Adrenal gland (tissue), 12 donors: ENCODE results near the gene UBALD2. TPM values are rescaled to one million over a fixed set of nuclear protein-coding genes. Genes with fewer than 3 reads are reported as not detected.
"Not testable (repeated sequence)": the region's sequence is repeated elsewhere in the genome, so short reads cannot be mapped to it uniquely, and the experiment has no call there.

Source experiments
- DNase-seq, 7 donors: peaks; one replicate each; pipeline ENCODE4 v3.0.0-alpha.2; 2019 to 2020
- H3K27ac ChIP-seq, 5 donors: fragments of 200-600 bp; sonication (generic) in 4 of 5; 1 replicate in 3 of 5; 2 replicates in 2 of 5; pipeline versions ENCODE4 v1.5.1 to v1.8.0; 2016 to 2020; ENCODE audit warnings: mild to moderate bottlenecking in 1 of 5
- H3K27me3 ChIP-seq: fragments of 200-600 bp; 2 replicates; pipeline ENCODE4 v1.8.0; 2021
- H3K36me3 ChIP-seq, 2 donors: fragments of 200-600 bp; replicated peaks in 1 of 2; 1 replicate in 1 of 2; 2 replicates in 1 of 2; pipeline versions ENCODE4 v1.5.1 to v1.8.0; 2018 to 2022
- H3K4me1 ChIP-seq, 2 donors: fragments of 200-600 bp; replicated peaks in 1 of 2; 1 replicate in 1 of 2; 2 replicates in 1 of 2; pipeline versions ENCODE4 v1.5.1 to v1.8.0; 2018 to 2021
- H3K4me3 ChIP-seq, 4 donors: fragments of 200-600 bp; sonication (generic) in 3 of 4; one replicate each; pipeline ENCODE4 v1.5.1; 2016 to 2018
- H3K9me3 ChIP-seq, 3 donors: fragments of 200-600 bp; sonication (generic) in 1 of 3; replicated peaks in 1 of 3; 1 replicate in 2 of 3; 2 replicates in 1 of 3; pipeline versions ENCODE4 v1.5.1 to v1.8.0; 2016 to 2021
- POLR2A ChIP-seq, 2 donors: fragments of 450-650 bp; IDR thresholded peaks; one replicate each; pipeline ENCODE4 v1.6.1; 2017; ENCODE audit warnings: antibody characterized with exemption in 2 of 2, mild to moderate bottlenecking in 2 of 2, moderate library complexity in 1 of 2
- WGBS, 4 donors: extraction: QIAGEN DNeasy Blood & Tissue Kit in 2 of 4; methylation state at CpG; one replicate each; pipeline versions ENCODE4 v1.1.5 to v1.1.7; 2013 to 2017; 5-methylcytosine and 5-hydroxymethylcytosine counted together
- intact Hi-C, 2 donors: fragments of 100-400 bp; cut with DNase I; formaldehyde crosslinking; loops; one replicate each; pipeline versions ENCODE4 v1.14.1 to v1.15.0; 2022 to 2023
- polyA plus RNA-seq, 3 donors: library from polyadenylated mRNA; stranded (reverse); fragments of 200-250 nt in 2 of 3; fragments of 350-450 nt in 1 of 3; fragmentation: Illumina TruSeq in 1 of 3; extraction: RNeasy Lipid Tissue Mini Kit (QIAGEN cat#74804) in 1 of 3; gene quantifications; one replicate each; pipeline ENCODE4 v1.2.3, GENCODE V29; 2013 to 2014
- total RNA-seq, 9 donors: library from RNA; depleted of rRNA in 4 of 9; stranded (reverse); fragments of >200 nt in 4 of 9; fragments of 120-200 nt in 1 of 9; fragmentation: NEBNext Ultra II Directional in 1 of 9; extraction: Animal tissue kit (Norgen Biotek cat#: 25700) in 1 of 9; gene quantifications; one replicate each; pipeline versions ENCODE4 v1.1.0 to v1.2.4, GENCODE V29; 2013 to 2023
- TF ChIP-seq, protein P1 (sequence below), 6 experiments: fragments of 450-650 bp in 4 of 6; fragments of 200-600 bp in 2 of 6; sonication (generic) in 1 of 6; IDR thresholded peaks; 1 replicate in 5 of 6; 2 replicates in 1 of 6; pipeline versions ENCODE4 v1.5.1 to v1.8.0; 2016 to 2021; ENCODE audit warnings: antibody characterized with exemption in 6 of 6, mild to moderate bottlenecking in 2 of 6, moderate library complexity in 1 of 6
- donor health status: healthy with polysubstance abuse.
- donor health status: Bipolar disorder and iron deficiency.
- donor health status: DM: yes; HTN: yes; CAD: no.
- donor health status: DM: no; HTN: no; CAD: no.
- donor health status: DM: no; HTN: no; CAD: no.
- donor health status: DM: yes; HTN: yes; CAD: no.

UBALD2 gene
- total and polyA plus RNA-seq, 12 donors: 5.2 to 71.2 (median 14.3) TPM

GRCh38 chr17:76252040-76252954 lies 12.9 kb upstream of the UBALD2 start:
- TF ChIP-seq, protein P1, sequence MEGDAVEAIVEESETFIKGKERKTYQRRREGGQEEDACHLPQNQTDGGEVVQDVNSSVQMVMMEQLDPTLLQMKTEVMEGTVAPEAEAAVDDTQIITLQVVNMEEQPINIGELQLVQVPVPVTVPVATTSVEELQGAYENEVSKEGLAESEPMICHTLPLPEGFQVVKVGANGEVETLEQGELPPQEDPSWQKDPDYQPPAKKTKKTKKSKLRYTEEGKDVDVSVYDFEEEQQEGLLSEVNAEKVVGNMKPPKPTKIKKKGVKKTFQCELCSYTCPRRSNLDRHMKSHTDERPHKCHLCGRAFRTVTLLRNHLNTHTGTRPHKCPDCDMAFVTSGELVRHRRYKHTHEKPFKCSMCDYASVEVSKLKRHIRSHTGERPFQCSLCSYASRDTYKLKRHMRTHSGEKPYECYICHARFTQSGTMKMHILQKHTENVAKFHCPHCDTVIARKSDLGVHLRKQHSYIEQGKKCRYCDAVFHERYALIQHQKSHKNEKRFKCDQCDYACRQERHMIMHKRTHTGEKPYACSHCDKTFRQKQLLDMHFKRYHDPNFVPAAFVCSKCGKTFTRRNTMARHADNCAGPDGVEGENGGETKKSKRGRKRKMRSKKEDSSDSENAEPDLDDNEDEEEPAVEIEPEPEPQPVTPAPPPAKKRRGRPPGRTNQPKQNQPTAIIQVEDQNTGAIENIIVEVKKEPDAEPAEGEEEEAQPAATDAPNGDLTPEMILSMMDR (IDR thresholded peaks at IDR 0.05): no peak
- no peak for TF ChIP-seq POLR2A (IDR thresholded peaks at IDR 0.05)
- H3K9me3 ChIP-seq: no peaks in the 10 kb centered on the region
- DNase-seq: peak in 5 of 7 donors; percentile 44 to 71 (median 56)
- H3K27ac ChIP-seq: peak overlapping the region in 3 of 5 donors; percentile 23 to 85 (median 70)
- H3K36me3 ChIP-seq: no peaks in the 10 kb centered on the region
- peaks cover 0 to 10% of the 10 kb centered on the region in 2 donors for H3K4me1 ChIP-seq
- H3K27me3 ChIP-seq: no peaks in the 10 kb centered on the region
- WGBS, 4 donors: 54 to 61% (median 59%) methylated on average over 11 of the region's 11 CpGs
- no peak overlapping the region for H3K4me3 ChIP-seq
- intact Hi-C loops: no loop called here

DNA sequence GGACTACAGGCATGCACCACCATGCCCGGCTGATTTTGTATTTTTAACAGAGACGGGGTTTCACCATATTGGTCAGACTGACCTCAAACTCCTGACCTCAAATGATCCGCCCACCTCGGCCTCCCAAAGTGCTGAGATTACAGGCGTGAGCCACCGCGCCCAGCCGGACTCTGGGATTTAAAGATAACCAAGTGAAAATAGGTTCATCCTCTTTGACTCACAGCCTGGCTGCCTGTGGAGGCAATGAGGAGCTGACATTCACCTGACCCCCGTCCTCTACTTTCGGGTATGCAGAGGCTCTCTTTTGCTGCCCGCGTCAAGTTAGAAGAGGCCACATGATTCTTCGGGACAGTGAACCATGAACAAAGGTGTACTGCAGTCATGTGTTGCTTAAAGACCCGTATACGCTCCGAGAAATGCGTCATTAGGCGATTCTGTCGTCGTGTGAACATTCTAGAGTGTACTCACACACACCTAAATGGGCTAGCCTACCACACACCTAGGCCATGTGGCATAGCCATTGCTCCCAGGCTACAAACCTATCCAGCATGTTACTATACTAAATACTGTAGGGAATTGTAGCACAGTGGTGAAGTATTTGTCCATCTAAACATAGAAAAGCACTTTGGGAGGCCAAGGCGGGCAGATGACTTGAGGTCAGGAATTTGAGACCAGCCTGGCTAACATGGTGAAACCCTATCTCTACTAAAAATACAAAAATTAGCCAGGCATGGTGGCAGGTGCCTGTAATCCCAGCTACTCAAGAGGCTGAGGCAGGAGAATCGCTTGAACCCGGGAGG lies 12.0 kb upstream of the UBALD2 start:
- H3K27me3 ChIP-seq: not testable (repeated sequence)
- H3K27ac ChIP-seq: peak overlapping the region in 2 of 5 donors; percentile 60 to 70
- WGBS, 4 donors: 80 to 87% (median 86%) methylated on average over 22 to 23 of the region's 23 CpGs

GRCh38 chr17:76253841-76254240 lies 11.3 kb upstream of the UBALD2 start:
- 81 to 89% (median 85%) methylated on average over 7 of the region's 7 CpGs for WGBS, 4 donors

More for the DNA sequence above, 12.0 kb upstream of the UBALD2 start:
- intact Hi-C loops, H3K36me3 ChIP-seq, H3K9me3 ChIP-seq, H3K4me1 ChIP-seq, H3K4me3 ChIP-seq: not testable (repeated sequence)
- DNase-seq: peak in 1 of 7 donors; percentile 48

DNA sequence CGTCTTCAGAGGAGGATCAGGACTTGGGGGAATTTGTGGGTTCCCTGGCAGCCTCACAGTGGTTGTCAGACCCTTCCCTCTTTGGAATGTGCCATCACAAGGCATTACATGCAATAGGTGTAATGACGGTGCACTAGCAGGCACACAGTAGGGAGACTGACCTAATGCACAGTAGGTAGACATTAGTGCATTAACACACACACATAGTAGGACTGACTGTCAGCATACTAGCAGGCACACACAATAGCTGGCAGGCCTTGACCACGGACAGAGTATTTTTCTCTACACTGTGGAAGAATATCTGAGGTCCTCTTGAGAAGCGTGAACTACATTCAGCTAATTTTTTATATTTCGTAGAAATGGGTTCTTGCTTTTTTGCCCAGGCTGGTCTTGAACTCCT lies 10.9 kb upstream of the UBALD2 start:
- DNase-seq: peak in 1 of 7 donors; percentile 29
- no peak for TF ChIP-seq POLR2A (IDR thresholded peaks at IDR 0.05)
- TF ChIP-seq, protein P1 (IDR thresholded peaks at IDR 0.05): no peak
- no peak overlapping the region for H3K4me3 ChIP-seq
- WGBS, 4 donors: 80 to 90% (median 84%) methylated on average over 5 of the region's 5 CpGs
- peaks cover 0 to 12% of the 10 kb centered on the region in 2 donors for H3K4me1 ChIP-seq
- intact Hi-C loops: no loop called here
- H3K36me3 ChIP-seq: no peaks in the 10 kb centered on the region
- no peak overlapping the region for H3K27ac ChIP-seq
- no peaks in the 10 kb centered on the region for H3K9me3 ChIP-seq
- H3K27me3 ChIP-seq: no peaks in the 10 kb centered on the region

More at GRCh38 chr17:76253841-76254240, 11.3 kb upstream of the UBALD2 start:
- no peak for DNase-seq
- intact Hi-C loops: no loop called here
- H3K27me3 ChIP-seq: no peaks in the 10 kb centered on the region
- H3K4me3 ChIP-seq: no peak overlapping the region
- no peaks in the 10 kb centered on the region for H3K9me3 ChIP-seq
- no peak overlapping the region for H3K27ac ChIP-seq
- TF ChIP-seq, protein P1 (IDR thresholded peaks at IDR 0.05): no peak
- TF ChIP-seq POLR2A (IDR thresholded peaks at IDR 0.05): no peak
- H3K36me3 ChIP-seq: no peaks in the 10 kb centered on the region
- peaks cover 0 to 8% of the 10 kb centered on the region in 2 donors for H3K4me1 ChIP-seq
